ENCODE data around the gene MRPL45.
"Not testable (repeated sequence)": the region's sequence is repeated elsewhere in the genome, so short reads cannot be mapped to it uniquely, and the experiment has no call there.

MRPL45 gene

GRCh38 chr17:38296834-38297517, at the start of gene MRPL45:
MRPL45 (plus strand) TSS chr17:38297168; CDS start chr17:38297184, 16 bp downstream.
- DNase-seq (ENCODE audit: low read depth in 3 of 3), result peak; percentile 92 to 97 (median 94)

DNA sequence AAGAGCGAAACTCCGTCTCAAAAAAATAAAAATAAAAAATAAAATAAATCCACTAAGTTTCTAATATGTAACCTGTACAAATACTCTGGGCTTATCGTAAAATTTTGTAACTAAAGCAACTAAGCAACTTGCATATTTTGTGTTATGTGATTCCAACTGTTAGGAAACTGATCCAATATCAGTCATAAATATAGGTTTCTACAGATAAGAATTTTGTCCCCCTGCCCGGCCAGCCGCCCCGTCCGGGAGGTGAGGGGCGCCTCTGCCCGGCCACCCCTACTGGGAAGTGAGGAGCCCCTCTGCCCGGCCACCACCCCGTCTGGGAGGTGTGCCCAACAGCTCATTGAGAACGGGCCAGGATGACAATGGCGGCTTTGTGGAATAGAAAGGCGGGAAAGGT, 43.8 kb upstream of the MRPL45 start:
- DNase-seq (ENCODE audit: low read depth in 3 of 3), result not testable (repeated sequence)

- DNase-seq (ENCODE audit: low read depth in 3 of 3), result not testable (repeated sequence)
Observed at GRCh38 chr17:38254357-38254756, 42.6 kb upstream of the MRPL45 start.

- DNase-seq (ENCODE audit: low read depth in 3 of 3), result peak; percentile 55 to 83 (median 70)
Observed at GRCh38 chr17:38257013-38257621, 39.9 kb upstream of the MRPL45 start.

DNA sequence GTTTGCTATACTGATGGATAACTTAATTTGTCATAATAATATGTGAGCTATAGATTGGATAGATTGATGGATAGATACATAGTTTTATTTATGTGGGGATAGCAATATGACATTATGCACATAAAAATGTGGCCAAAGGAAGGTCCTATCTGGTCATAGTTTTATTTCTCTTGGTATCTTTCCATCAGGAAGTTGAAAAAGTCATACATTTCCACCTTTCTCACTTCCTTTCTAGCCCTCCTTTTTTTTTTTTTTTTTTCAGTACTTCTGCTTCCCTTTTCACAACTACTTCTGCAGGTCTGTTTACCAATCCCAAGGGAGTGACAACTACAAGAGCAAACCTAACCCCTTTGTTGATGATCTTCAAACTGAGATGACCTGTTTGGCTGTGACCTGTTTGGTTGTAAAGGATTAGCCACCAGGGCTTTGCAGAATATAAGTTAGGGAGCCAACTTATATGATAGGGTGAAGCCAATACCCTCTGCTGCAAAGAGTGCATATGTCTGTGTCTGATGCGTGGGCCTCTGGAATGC, 30.9 kb upstream of the MRPL45 start:
- DNase-seq (ENCODE audit: low read depth in 3 of 3), result not testable (repeated sequence)

DNA sequence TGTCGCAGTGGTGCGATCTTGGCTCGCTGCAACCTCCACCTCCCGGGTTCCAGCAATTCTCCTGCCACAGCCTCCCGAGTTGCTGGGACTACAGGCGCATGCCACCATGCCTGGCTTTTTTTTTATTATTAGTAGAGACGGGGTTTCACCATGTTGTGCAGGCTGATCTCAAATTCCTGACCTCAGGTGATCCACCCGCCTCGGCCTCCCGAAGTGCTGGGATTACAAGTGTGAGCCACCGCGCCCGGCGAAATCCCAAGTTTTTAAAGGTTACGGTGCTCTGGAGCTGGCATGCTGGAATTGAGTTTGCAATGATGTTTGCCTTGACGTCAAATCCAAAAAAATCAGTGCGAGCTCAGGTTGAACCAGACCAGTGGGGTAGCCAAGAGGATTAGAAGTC, 30.4 kb upstream of the MRPL45 start:
- not testable (repeated sequence) for DNase-seq (ENCODE audit: low read depth in 3 of 3)

- not testable (repeated sequence) for DNase-seq (ENCODE audit: low read depth in 3 of 3)
Observed at GRCh38 chr17:38268138-38268537, 28.8 kb upstream of the MRPL45 start.

DNA sequence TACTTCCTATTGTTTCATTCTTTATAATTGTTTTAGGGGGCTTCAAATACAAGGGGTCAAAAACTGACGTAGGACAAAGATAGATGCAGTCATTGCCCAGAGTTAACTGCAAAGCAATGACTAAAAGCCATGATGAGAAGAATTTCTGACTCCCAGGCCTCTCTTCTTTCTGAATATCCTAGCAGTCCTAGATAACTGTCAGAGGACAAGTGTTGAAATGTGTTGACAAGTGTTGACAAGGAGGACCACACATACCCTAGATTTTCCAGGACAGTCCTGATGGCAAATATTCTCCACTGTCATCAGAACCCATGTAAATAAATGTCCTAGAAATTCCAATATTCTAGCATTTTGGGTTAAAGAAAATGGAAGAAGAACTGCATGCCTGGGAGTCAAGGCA, 27.9 kb upstream of the MRPL45 start:
- not testable (repeated sequence) for DNase-seq (ENCODE audit: low read depth in 3 of 3)

GRCh38 chr17:38269552-38269951, 27.4 kb upstream of the MRPL45 start:
- DNase-seq (ENCODE audit: low read depth in 3 of 3), result not testable (repeated sequence)

DNA sequence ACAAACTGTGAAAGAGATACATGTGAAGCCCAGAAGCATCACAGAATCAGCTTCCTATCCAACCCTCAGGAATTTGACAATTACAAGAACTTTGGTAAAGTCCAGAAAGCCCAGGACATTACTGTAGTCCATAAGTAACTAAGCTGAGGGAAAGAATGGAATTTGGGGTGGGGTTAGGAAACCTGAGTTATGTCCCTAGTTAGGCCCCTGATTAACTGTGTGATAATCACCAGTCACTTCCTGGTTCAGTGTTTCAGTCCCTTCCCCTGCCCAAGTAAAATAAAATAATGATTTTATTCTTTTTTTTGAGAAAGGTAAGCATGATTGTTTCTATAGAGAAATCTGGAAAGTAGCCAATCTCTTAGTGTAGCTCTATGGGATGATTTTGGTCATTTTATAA, 11.0 kb upstream of the MRPL45 start:
- not testable (repeated sequence) for DNase-seq (ENCODE audit: low read depth in 3 of 3)

DNA sequence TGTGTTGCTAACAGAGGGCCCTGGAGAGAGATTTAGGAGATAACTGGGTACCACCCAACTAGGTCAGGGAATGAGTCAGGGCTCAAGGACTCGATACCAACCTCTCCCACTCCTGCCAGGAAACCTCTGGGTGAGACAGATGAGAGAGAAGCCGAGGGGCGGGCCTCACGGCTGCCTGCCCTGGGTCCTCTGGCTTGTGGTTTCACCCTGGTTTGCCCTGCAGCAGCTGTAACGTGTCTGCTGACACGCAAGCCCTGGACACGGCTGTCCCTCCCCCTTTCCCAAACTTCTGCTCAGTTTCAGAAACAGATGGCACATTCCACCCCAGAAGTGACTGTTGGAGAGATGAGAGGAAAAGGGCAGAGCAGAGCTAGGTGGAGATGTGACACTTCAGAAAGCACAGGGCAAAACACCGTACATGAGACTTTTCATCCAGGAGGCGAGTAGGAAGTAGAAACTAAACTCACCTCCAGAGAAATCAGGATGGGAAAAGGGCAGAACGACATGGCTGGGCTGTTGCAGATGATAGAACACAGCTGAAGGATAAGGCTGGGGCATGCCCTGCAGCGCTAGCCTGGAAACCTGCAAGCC, 10.4 kb upstream of the MRPL45 start:
- DNase-seq (ENCODE audit: low read depth in 3 of 3), result peak in 1 of 3 experiments; percentile 38

DNA sequence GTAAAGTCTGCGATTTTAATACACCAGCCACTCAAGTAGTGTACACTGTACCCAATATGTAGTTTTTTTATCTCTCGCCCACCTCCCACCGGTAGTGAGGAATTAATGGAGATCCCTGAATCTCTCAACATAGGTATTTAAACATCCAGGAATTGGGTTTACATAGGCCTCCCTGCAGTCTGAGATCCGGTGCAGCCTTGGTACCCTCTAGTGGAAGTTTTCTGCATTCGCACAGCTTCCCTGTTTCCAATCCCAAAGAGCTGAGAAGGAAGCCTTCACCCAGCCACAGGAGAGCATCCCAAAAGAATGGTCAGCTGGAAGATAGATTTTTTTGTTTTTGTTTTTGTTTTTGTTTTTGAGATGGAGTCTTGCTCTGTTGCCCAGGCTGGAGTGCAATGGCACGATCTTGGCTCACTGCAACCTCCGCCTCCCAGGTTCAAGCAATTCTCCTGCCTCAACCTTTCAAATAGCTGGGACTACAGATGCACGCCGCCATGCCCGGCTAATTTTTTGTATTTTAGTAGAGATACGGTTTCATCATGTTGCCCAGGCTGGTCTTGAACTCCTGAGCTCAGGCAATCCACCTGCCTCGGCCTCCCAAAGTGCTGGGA, 8.6 kb upstream of the MRPL45 start:
- not testable (repeated sequence) for DNase-seq (ENCODE audit: low read depth in 3 of 3)

DNA sequence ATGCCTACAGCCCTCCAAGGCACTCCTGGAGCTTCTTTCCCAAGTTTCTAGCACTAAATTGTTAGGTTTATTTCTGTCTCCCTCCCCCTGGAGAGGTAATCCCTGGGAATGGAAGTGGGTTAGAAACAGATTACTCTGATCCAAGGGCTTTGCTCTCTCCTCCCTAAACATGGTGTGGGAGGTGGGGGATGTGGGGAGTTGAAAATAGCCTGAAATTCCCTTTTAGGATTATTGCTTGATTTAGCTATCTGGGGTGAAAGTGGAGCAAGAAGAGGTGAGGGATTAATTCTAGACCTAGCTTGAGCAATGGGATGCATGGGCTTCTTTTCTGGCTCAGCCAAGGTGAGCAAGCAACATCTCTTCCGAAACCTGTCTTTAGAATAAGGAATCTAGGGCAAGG, 7.2 kb upstream of the MRPL45 start:
- DNase-seq (ENCODE audit: low read depth in 3 of 3), result not testable (repeated sequence)

GRCh38 chr17:38295602-38296365, 1.2 kb upstream of the MRPL45 start:
- DNase-seq (ENCODE audit: low read depth in 3 of 3), result not testable (repeated sequence)

DNA sequence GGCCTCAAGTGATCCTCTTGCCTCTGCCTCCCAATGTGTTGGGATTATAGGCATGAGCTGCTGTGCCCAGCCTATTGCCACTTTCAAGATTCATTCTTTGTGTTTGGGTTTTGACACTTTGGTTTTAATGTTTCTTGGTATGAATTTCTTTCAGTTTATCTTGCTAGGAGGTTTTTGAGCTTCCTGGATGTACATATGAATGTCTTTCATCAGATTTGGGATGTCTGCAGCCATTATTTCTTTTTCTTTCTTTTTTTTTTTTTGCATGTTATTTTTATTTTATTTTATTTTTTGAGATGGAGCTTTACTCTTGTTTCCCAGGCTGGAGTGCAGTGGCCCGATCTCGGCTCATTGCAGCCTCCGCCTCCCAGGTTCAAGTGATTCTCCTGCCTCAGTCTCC, 18.5 kb downstream of the MRPL45 start:
- no peak for DNase-seq (ENCODE audit: low read depth in 3 of 3)

GRCh38 chr17:38317081-38317480, 20.1 kb downstream of the MRPL45 start:
- DNase-seq (ENCODE audit: low read depth in 3 of 3), result no peak

DNA sequence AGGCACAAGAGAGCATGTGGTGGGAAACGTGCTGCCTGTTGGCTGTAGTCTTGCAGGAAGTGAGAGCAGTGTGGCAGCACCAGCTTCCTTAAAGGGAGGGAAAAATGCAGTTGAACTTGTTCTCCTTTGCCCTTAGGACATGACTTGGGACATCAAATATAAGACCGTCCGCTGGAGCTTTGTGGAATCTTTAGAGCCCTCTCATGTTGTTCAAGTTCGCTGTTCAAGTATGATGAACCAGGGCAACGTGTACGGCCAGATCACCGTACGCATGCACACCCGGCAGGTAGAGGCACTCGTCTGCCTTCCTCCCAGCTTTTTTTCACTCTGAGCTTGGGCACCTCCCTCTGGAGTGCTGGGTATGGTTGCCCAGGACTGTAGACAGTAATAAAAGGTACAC, 23.5 kb downstream of the MRPL45 start:
- DNase-seq (ENCODE audit: low read depth in 3 of 3), result no peak

GRCh38 chr17:38322156-38322779, 25.3 kb downstream of the MRPL45 start:
- DNase-seq (ENCODE audit: low read depth in 3 of 3), result peak; percentile 49 to 71 (median 61)

DNA sequence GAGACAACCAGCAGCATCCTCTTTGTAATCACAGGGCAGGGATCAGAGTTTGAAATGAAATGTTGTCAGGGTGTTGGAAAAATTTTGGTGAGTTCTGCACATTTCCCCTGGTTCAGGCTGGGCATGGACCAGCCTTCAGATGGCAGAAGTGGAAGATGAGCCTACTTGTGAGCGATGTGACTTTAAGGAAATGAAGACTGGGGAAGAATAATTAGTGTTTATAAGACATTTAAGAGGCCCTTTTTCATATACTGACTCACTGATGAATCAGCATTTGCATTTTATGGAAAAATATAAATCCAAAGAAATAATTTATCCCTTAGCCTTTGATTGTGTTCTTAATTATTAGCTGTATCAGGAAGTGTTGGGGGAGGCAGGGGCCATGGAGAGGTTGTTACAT, 25.9 kb downstream of the MRPL45 start:
- DNase-seq (ENCODE audit: low read depth in 3 of 3), result no peak

GRCh38 chr17:38324141-38324697, 27.3 kb downstream of the MRPL45 start:
- DNase-seq (ENCODE audit: low read depth in 3 of 3), result no peak

DNA sequence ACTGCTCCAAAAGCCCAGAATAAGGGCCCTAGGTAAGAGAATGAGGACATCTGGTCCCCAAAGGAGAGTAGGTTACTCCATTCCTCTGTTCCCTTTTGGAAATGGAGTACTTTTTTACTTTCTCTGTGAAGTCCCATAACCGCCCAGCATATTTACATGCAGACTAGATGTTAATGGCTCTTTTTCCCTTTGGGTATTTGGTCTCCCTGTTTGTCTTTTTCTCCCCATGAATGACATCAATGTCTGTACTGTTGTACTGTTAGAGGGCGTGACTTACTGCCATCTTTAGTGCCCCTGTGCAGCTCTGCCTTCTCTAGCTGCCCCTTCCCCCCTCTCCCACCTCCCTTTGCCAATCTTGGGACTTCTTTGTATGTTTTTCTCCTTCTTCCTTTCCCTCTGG, 27.8 kb downstream of the MRPL45 start:
- no peak for DNase-seq (ENCODE audit: low read depth in 3 of 3)
